ENCODE measurements around the gene ANKRD30A. TPM values are rescaled to one million over a fixed set of nuclear protein-coding genes. Genes with fewer than 3 reads are reported as not detected.

Gene ANKRD30A
- total and polyA plus RNA-seq, 2 donors (not counting 3 experiments of a cell fraction or from before 2014, with no cell fraction given), result not detected

GRCh38 chr10:37275216-37275777 is 149.9 kb downstream of the ANKRD30A start:
- Histone ChIP-seq H3K79me2 (ENCODE audit: control insufficient read depth, insufficient read depth, low read length) (no peaks in the 10 kb centered on the region), H3K36me3 (ENCODE audit: control insufficient read depth in 2 of 2, extremely low read depth in 1 of 2, insufficient read depth in 2 of 2, low read length in 2 of 2) (no peaks in the 10 kb centered on the region), H2AFZ (ENCODE audit: low read depth, low read length) (no peak overlapping the region), H3K9me3 (replicated peaks; ENCODE audit: control insufficient read depth, insufficient read depth, low read length) (no peaks in the 10 kb centered on the region), H3K9ac (replicated peaks; ENCODE audit: extremely low read depth, insufficient read depth, low read length) (no peak overlapping the region), H3K4me2 (ENCODE audit: insufficient read depth, low read length) (no peak overlapping the region), H4K20me1 (replicated peaks; ENCODE audit: control insufficient read depth, extremely low read depth, insufficient read depth, low read length) (no peaks in the 10 kb centered on the region), H3K4me3 (replicated peaks in 1 of 3; ENCODE audit: insufficient read depth in 1 of 3, low read depth in 1 of 3, low read length in 3 of 3) (no peak overlapping the region), H3K27ac (ENCODE audit: insufficient read depth, low read depth, low read length) (no peak overlapping the region), H3K27me3 (ENCODE audit: control insufficient read depth in 2 of 2, insufficient read depth in 2 of 2, low read length in 2 of 2) (no peaks in the 10 kb centered on the region), H3K9me1 (replicated peaks; ENCODE audit: control insufficient read depth, extremely low read depth, insufficient read depth, low read length) (no peaks in the 10 kb centered on the region), H3K4me1 (ENCODE audit: control insufficient read depth, extremely low read depth, insufficient read depth, low read length) (no peaks in the 10 kb centered on the region)
- POLR2A ChIA-PET, result no interaction called here
- no TSS peak for BruUV-seq (replicated peaks)
- FAIRE-seq (no peak), DNase-seq (ENCODE audit: low read depth, low spot score) (no peak)
- TF ChIP-seq EZH2 (IDR thresholded peaks at IDR 0.05; ENCODE audit: borderline replicate concordance, low read depth, low read length, severe bottlenecking) (no peak), MYC (IDR thresholded peaks at IDR 0.05; ENCODE audit: low read depth, low read length) (no peak), MAX (IDR thresholded peaks at IDR 0.05; ENCODE audit: insufficient read depth, insufficient read length) (no peak), POLR2A (IDR thresholded peaks at IDR 0.05; ENCODE audit: low read depth, low read length) (no peak), GATA2 (IDR thresholded peaks at IDR 0.05; ENCODE audit: insufficient read depth, insufficient read length, low read depth, low read length) (no peak), JUN (IDR thresholded peaks at IDR 0.05; ENCODE audit: borderline replicate concordance, insufficient read depth, insufficient read length, low read depth) (no peak), FOS (IDR thresholded peaks at IDR 0.05; ENCODE audit: borderline replicate concordance, insufficient read depth, low read length) (no peak), POLR2AphosphoS5 (IDR thresholded peaks at IDR 0.05; ENCODE audit: insufficient read depth, low read depth, low read length) (no peak)
- TF ChIP-seq, protein P1, sequence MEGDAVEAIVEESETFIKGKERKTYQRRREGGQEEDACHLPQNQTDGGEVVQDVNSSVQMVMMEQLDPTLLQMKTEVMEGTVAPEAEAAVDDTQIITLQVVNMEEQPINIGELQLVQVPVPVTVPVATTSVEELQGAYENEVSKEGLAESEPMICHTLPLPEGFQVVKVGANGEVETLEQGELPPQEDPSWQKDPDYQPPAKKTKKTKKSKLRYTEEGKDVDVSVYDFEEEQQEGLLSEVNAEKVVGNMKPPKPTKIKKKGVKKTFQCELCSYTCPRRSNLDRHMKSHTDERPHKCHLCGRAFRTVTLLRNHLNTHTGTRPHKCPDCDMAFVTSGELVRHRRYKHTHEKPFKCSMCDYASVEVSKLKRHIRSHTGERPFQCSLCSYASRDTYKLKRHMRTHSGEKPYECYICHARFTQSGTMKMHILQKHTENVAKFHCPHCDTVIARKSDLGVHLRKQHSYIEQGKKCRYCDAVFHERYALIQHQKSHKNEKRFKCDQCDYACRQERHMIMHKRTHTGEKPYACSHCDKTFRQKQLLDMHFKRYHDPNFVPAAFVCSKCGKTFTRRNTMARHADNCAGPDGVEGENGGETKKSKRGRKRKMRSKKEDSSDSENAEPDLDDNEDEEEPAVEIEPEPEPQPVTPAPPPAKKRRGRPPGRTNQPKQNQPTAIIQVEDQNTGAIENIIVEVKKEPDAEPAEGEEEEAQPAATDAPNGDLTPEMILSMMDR (IDR thresholded peaks at IDR 0.05; ENCODE audit: extremely low read depth in 1 of 2, insufficient read depth in 1 of 2, low read depth in 1 of 2, low read length in 2 of 2), result no peak
- dilution Hi-C loops (cut with MboI; ENCODE audit: extremely low pct_ligation_motif_present, low sequenced_read_pairs), result no loop called here
- intact Hi-C loops (cut with micrococcal nuclease), result no loop called here
- CTCF ChIA-PET, result interaction anchor here (0.5 kb wide), 1 partner anchor 269 kb away, joined by 3 read pairs; no protein-coding TSS in a partner anchor
